Measurements from ENCODE around the gene MYH13. TPM values are rescaled to one million over a fixed set of nuclear protein-coding genes. Genes with fewer than 3 reads are reported as not detected.

Gene MYH13
- total RNA-seq, 1 experiment from 2014 or later = not detected

- H3K9ac ChIP-seq (ENCODE audit: extremely low read depth, insufficient read length, low read length) = no peak overlapping the region
- no peak overlapping the region for H3K14ac ChIP-seq (ENCODE audit: insufficient read depth, low read length)
- no peak for TF ChIP-seq CTCF (conservative IDR thresholded peaks at IDR 0.05)
- H2BK12ac ChIP-seq (ENCODE audit: insufficient read length, low read depth, low read length) = no peak overlapping the region
- Mint-ChIP-seq H3K27ac (no peak overlapping the region), H3K36me3 (ENCODE audit: insufficient read depth in 1 of 3, low read depth in 3 of 3) (no peaks in the 10 kb centered on the region), H3K4me3 (no peak overlapping the region), H3K4me1 (peaks cover 0 to 5% of the 10 kb centered on the region in 2 experiments; a peak in 2 of 4 replicates), H3K27me3 (ENCODE audit: low read depth) (no peaks in the 10 kb centered on the region), H3K9me3 (no peaks in the 10 kb centered on the region)
- no peak overlapping the region for H2BK5ac ChIP-seq (ENCODE audit: insufficient read length, low read length)
- no peak overlapping the region for H4K8ac ChIP-seq (replicated peaks; ENCODE audit: insufficient read length, low read depth, low read length)
- H3K4me1 ChIP-seq (ENCODE audit: insufficient read depth, low read length) = no peaks in the 10 kb centered on the region
- H3T11ph ChIP-seq (ENCODE audit: low read length) = no peak overlapping the region
- no peaks in the 10 kb centered on the region for H4K20me1 ChIP-seq (ENCODE audit: control insufficient read depth, insufficient read depth, insufficient read length)
- H3K4ac ChIP-seq (ENCODE audit: low read depth, low read length) = no peak overlapping the region
- H3K79me2 ChIP-seq (ENCODE audit: insufficient read depth, low read length) = no peaks in the 10 kb centered on the region
- no peak overlapping the region for H3K4me2 ChIP-seq (ENCODE audit: insufficient read depth, insufficient read length, low read length)
- H2BK20ac ChIP-seq (ENCODE audit: low read depth, low read length, poor library complexity, severe bottlenecking) = no peak overlapping the region
- WGBS (ENCODE audit: extremely low coverage, insufficient read length, low lambda C conversion rate) = no CpG with 5 or more reads among the region's 8 CpGs
- no peak for DNase-seq
- H3K18ac ChIP-seq (ENCODE audit: insufficient read length, low read depth, low read length) = no peak overlapping the region
- no peak overlapping the region for H3K27ac ChIP-seq (ENCODE audit: insufficient read length, low read depth, low read length)
- no peaks in the 10 kb centered on the region for H3K79me1 ChIP-seq (ENCODE audit: insufficient read depth, low read depth, low read length, poor library complexity, severe bottlenecking)
- H3K27me3 ChIP-seq (ENCODE audit: insufficient read depth, low read length) = no peaks in the 10 kb centered on the region
- no peaks in the 10 kb centered on the region for H3K9me3 ChIP-seq (ENCODE audit: control insufficient read depth, low read depth, low read length)
- no peak overlapping the region for H3K56ac ChIP-seq (ENCODE audit: insufficient read length, low read depth, low read length)
- no peak overlapping the region for H2BK120ac ChIP-seq (ENCODE audit: low read depth, low read length, poor library complexity, severe bottlenecking)
- H2BK15ac ChIP-seq (ENCODE audit: low read depth, low read length) = no peak overlapping the region
- no peak overlapping the region for H3K23ac ChIP-seq (ENCODE audit: insufficient read length, low read depth, low read length)
- no peak overlapping the region for H2AFZ ChIP-seq (ENCODE audit: low read length)
- no peaks in the 10 kb centered on the region for H3K23me2 ChIP-seq (ENCODE audit: insufficient read length, low read depth, low read length, poor library complexity, severe bottlenecking)
- no peak overlapping the region for H2AK5ac ChIP-seq (ENCODE audit: insufficient read length, low read length)
- H4K5ac ChIP-seq (ENCODE audit: insufficient read length, low read depth, low read length) = no peak overlapping the region
- H4K91ac ChIP-seq (ENCODE audit: insufficient read length, low read depth, low read length) = no peak overlapping the region
These were observed 86.9 kb downstream of the MYH13 start for GRCh38 chr17:10285896-10286295.
